ENCODE measurements around the gene SCARB1.
A peak's percentile ranks its signal among the peaks of the same experiment; 100 is the strongest.

SCARB1 gene

GRCh38 chr12:124809878-124810277 lies 53.8 kb downstream of the SCARB1 start:
- in situ Hi-C loops (cut with MboI; ENCODE audit: low pct_unique_long_range_greater_than_20kb, low sequenced_read_pairs) = no loop called here
- no peak for DNase-seq

DNA sequence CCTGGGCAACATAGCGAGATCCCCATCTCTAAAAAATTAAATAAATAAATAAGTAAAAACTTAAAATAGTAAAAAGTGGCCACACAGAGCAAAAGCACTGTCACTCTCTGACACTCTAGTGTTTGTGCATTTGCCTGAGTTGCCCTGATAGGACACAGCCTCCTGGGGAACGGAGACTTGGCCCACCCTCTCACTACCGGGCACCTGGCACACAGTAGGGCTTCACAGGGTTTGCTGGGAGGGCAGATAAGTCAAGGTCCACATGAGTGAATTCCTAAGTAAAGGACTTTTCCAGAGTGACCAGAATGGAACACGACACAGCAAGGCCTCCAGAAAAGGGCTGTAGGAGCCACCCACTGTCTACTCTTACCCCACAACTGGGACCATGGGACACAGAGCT lies 54.3 kb downstream of the SCARB1 start:
- no peak for DNase-seq
- in situ Hi-C loops (cut with MboI; ENCODE audit: low pct_unique_long_range_greater_than_20kb, low sequenced_read_pairs) = no loop called here

DNA sequence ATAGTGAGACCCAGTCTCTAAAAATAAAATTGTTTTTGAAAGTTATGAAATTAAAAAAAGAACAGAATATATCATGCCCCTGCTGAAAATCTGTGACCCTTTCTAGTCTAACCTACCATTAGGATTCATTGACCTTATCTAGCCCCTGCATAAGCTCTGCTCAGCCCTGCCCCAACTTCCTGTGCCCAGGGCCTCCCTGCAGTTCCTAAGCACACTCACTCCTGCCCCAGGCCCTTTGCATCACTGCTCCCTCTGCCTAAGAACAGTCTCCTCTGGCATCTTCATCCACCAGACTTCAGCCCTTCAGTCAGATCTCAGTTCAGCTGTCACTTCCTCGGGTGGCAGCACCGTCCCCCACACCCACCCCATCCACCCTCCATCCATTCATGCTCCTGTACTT lies 55.4 kb downstream of the SCARB1 start:
- in situ Hi-C loops (cut with MboI; ENCODE audit: low pct_unique_long_range_greater_than_20kb, low sequenced_read_pairs) = no loop called here
- no peak for DNase-seq

GRCh38 chr12:124805876-124806668 lies 57.6 kb downstream of the SCARB1 start:
- DNase-seq = no peak
- in situ Hi-C loops (cut with MboI; ENCODE audit: low pct_unique_long_range_greater_than_20kb, low sequenced_read_pairs) = no loop called here

DNA sequence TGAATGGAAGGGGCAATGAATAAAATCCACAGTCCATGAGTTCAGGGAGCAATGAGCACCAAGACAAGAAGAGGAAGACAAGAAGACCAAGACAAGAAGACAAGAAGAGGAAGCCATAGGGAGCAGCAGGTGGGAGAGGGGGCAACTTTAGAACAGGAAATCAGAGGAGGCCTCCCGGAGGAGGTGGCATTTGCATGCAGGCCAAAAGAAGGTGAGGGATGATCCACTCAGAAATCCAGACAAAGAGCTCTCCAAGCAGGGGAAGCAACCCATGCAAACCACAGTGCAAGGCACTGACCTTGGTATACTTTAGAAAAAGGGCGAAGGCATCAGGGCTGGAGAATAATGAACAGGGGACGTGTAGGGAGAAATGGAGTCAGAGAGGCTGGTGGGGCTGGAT lies 58.6 kb downstream of the SCARB1 start:
- in situ Hi-C loops (cut with MboI; ENCODE audit: low pct_unique_long_range_greater_than_20kb, low sequenced_read_pairs) = no loop called here

DNA sequence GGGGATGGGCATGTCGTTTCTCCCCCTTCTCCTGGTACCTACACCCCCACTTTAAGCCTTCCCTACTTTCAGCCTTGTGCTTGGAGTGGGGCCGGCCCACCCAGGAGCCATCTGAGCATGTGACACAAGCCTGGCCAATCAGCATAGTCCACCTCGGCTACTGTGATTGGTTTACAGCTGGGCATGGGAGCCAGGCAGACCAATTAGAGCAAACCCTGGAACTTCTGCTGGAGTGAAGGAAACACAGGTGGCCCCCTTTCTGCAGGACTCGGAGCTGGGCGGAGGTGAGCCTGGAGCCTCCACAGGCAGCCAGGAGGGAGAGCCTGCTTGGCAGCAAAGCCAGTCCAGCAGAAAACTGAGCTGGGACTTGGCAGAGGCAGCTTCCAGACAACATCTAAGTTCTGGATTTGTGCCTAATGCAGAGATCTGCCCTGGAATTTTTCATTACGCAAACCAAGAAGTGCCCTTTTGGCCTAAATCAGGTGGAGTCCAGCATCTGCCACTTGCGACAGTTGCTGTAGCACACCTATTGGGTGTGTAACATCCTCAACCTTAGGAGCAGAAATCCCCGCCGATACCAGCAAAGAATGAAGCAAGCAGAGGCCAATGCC lies 59.5 kb downstream of the SCARB1 start:
- DNase-seq = peak; percentile 23

More for the DNA sequence above, 58.6 kb downstream of the SCARB1 start:
- no peak for DNase-seq

GRCh38 chr12:124802361-124802760 lies 61.3 kb downstream of the SCARB1 start:
- DNase-seq = no peak
- in situ Hi-C loops (cut with MboI; ENCODE audit: low pct_unique_long_range_greater_than_20kb, low sequenced_read_pairs) = no loop called here

More for the DNA sequence above, 59.5 kb downstream of the SCARB1 start:
- in situ Hi-C loops (cut with MboI; ENCODE audit: low pct_unique_long_range_greater_than_20kb, low sequenced_read_pairs) = no loop called here

GRCh38 chr12:124800506-124800905 lies 63.2 kb downstream of the SCARB1 start:
- in situ Hi-C loops (cut with MboI; ENCODE audit: low pct_unique_long_range_greater_than_20kb, low sequenced_read_pairs) = no loop called here
- DNase-seq = no peak

DNA sequence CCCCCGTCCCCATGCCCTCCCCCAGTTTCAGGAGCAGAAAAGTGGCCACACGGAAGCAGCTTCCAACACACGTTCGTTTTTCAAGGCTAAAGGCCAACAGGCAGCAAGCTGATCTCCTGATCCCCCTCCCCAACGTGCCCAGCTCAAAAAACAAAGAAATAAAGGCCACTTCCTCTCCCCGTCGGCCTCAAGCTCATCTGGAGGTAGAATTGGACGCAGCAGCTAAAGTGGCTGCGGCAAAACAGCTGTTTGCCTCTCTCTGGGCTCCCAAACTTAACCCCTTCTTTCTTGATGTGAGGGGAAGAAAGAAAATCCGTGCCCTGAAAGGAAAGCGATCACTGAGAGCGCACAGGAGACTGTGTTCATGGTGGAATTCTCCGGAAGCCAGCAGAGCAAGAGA lies 66.3 kb downstream of the SCARB1 start:
- in situ Hi-C loops (cut with MboI; ENCODE audit: low pct_unique_long_range_greater_than_20kb, low sequenced_read_pairs) = no loop called here

GRCh38 chr12:124796303-124796960 lies 67.2 kb downstream of the SCARB1 start:
- no peak for DNase-seq
- in situ Hi-C loops (cut with MboI; ENCODE audit: low pct_unique_long_range_greater_than_20kb, low sequenced_read_pairs) = no loop called here

More for the DNA sequence above, 66.3 kb downstream of the SCARB1 start:
- DNase-seq = no peak

GRCh38 chr12:124795081-124795948 lies 68.3 kb downstream of the SCARB1 start:
- in situ Hi-C loops (cut with MboI; ENCODE audit: low pct_unique_long_range_greater_than_20kb, low sequenced_read_pairs) = no loop called here
- DNase-seq = no peak

GRCh38 chr12:124792961-124793441 lies 70.7 kb downstream of the SCARB1 start:
- DNase-seq = no peak
- in situ Hi-C loops (cut with MboI; ENCODE audit: low pct_unique_long_range_greater_than_20kb, low sequenced_read_pairs) = no loop called here

DNA sequence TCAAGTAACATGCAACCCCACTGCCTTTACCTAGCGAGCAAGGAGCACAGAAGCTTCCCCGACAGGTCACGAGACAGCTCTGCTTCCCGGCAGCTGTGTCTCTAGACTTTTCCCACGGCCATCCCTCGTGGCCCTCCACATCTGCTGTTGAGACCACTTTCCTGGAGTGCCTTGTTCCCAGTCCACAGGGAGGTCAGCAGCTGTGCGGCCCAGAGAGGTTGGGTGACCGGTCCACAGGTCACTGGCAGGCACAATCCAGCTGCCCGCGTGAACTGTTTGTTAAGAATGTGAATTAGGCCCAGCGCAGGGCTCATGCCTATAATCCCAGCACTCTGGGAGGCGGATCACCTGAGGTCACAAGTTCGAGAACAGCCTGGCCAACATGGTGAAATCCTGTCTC lies 71.5 kb downstream of the SCARB1 start:
- in situ Hi-C loops (cut with MboI; ENCODE audit: low pct_unique_long_range_greater_than_20kb, low sequenced_read_pairs) = no loop called here
- no peak for DNase-seq

DNA sequence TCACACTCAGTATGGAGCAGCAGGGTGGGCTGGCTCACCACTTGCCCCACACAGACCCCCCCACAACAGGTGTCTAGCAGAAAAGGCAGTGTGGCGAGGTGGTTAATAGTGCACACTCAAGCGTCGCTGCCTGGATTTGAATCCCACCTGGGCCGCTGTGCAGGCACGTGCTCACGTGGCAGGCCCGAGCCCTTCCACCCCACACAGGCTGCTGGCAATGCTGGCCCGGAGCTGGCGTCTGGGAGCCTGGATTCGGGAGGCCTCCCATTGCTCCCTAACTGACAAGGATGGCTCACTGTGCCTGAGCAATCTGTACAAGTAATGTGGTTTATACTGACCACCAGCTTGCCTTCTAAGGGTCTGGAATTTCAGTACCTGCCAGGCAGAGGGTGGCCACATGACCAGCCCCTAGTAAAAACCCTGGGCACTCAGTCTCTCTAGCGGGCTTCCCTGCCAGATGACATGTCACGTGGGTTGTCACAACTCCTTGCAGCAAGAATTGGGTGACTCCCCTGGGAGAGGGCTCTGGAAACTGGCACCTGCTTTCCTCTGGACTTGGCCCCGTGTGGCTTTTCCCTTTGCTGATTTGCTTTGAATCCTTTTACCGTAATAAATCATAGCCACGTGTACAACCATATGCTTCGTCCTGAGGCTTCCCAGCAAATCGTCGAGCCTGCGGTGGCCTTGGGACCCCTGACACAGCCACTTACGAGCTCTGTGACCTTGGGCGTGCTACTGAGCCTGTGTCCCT lies 72.8 kb downstream of the SCARB1 start:
- in situ Hi-C loops (cut with MboI; ENCODE audit: low pct_unique_long_range_greater_than_20kb, low sequenced_read_pairs) = no loop called here
- DNase-seq = no peak

DNA sequence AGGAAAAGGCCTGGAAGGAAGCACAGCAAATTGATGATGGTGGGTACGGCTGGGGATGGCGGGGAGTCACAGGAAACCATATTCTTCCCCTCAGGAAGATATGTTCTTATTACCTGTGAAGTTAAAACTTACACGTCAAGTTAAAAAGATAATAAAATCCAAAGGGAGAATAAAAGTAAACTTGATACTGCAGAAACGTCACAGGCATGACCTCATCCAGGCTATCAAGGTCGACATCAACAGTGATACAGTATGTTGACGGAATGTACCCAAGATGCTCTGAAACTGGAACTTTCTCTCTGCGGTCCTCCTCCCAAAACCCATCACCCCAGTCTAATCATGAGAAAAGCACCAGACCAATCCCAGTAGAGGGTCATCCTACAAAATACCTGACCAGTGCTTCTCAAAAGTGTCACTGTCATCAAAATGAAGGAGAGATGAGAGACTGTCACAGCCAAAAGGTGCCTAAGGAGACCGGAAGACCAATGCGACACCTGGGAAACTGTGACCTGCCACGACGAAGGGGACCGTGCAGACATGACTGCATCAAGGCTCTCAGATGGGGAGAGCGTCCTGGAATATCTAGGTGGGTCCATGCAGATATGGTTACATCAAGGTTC lies 74.6 kb downstream of the SCARB1 start:
- in situ Hi-C loops (cut with MboI; ENCODE audit: low pct_unique_long_range_greater_than_20kb, low sequenced_read_pairs) = no loop called here
- DNase-seq = no peak

GRCh38 chr12:124786061-124786964 lies 77.4 kb downstream of the SCARB1 start:
- no peak for DNase-seq
- in situ Hi-C loops (cut with MboI; ENCODE audit: low pct_unique_long_range_greater_than_20kb, low sequenced_read_pairs) = no loop called here

GRCh38 chr12:124784871-124785572 lies 78.6 kb downstream of the SCARB1 start:
- no peak for DNase-seq
- in situ Hi-C loops (cut with MboI; ENCODE audit: low pct_unique_long_range_greater_than_20kb, low sequenced_read_pairs) = no loop called here
